ENCODE measurements around the gene TMEM231. TPM values are rescaled to one million over a fixed set of nuclear protein-coding genes. Genes with fewer than 3 reads are reported as not detected.
"Not testable (repeated sequence)": the region's sequence is repeated elsewhere in the genome, so short reads cannot be mapped to it uniquely, and the experiment has no call there.

The TMEM231 gene
- total RNA-seq, 1 donor from 2014 or later, result 6.9 TPM

- intact Hi-C loops (cut with DNase I), result no loop called here
- no peak for DNase-seq (ENCODE audit: extremely low spot score in 2 of 2)
Measured at GRCh38 chr16:75501359-75501758, 54.7 kb downstream of the TMEM231 start.

GRCh38 chr16:75498605-75499322, 57.3 kb downstream of the TMEM231 start:
- peaks cover 12% of the 10 kb centered on the region for H3K4me1 ChIP-seq
- intact Hi-C loops (cut with DNase I); H3K27me3 ChIP-seq: not testable (repeated sequence)

More at GRCh38 chr16:75501359-75501758, 54.7 kb downstream of the TMEM231 start:
- H3K36me3 ChIP-seq, result no peaks in the 10 kb centered on the region
- H3K4me3 ChIP-seq, result no peak overlapping the region
- no peaks in the 10 kb centered on the region for H3K27me3 ChIP-seq
- TF ChIP-seq CTCF (IDR thresholded peaks at IDR 0.05), result no peak
- H3K4me1 ChIP-seq, result peaks cover 4% of the 10 kb centered on the region
- no peak overlapping the region for H3K27ac ChIP-seq
- no peaks in the 10 kb centered on the region for H3K9me3 ChIP-seq

GRCh38 chr16:75497558-75497957, 58.5 kb downstream of the TMEM231 start:
- Histone ChIP-seq H3K27ac (no peak overlapping the region), H3K36me3 (no peaks in the 10 kb centered on the region), H3K4me3 (no peak overlapping the region), H3K27me3 (no peaks in the 10 kb centered on the region), H3K9me3 (no peaks in the 10 kb centered on the region), H3K4me1 (peaks cover 12% of the 10 kb centered on the region)
- intact Hi-C loops (cut with DNase I), result no loop called here
- DNase-seq (ENCODE audit: extremely low spot score in 2 of 2), result no peak
- TF ChIP-seq POLR2A (IDR thresholded peaks at IDR 0.05) (no peak), POLR2AphosphoS5 (IDR thresholded peaks at IDR 0.05; ENCODE audit: insufficient read depth in 1 of 2, low read depth in 1 of 2) (no peak), CTCF (IDR thresholded peaks at IDR 0.05) (no peak)

More at GRCh38 chr16:75498605-75499322, 57.3 kb downstream of the TMEM231 start:
- not testable (repeated sequence) for H3K9me3 ChIP-seq; H3K4me3 ChIP-seq; H3K27ac ChIP-seq; DNase-seq (ENCODE audit: extremely low spot score in 2 of 2); H3K36me3 ChIP-seq

GRCh38 chr16:75495076-75495674, 60.9 kb downstream of the TMEM231 start, which contains the start of gene CHST6:
Gene CHST6, minus strand, starts transcription at chr16:75495441. Its CDS starts 15,613 bp downstream, at chr16:75479828.
- no peak for TF ChIP-seq CTCF (IDR thresholded peaks at IDR 0.05)
- no peak for TF ChIP-seq POLR2A (IDR thresholded peaks at IDR 0.05)
- TF ChIP-seq POLR2AphosphoS5 (IDR thresholded peaks at IDR 0.05; ENCODE audit: insufficient read depth in 1 of 2, low read depth in 1 of 2), result no peak
- H3K9me3 ChIP-seq, result no peaks in the 10 kb centered on the region
- intact Hi-C loops (cut with DNase I), result no loop called here
- no peaks in the 10 kb centered on the region for H3K36me3 ChIP-seq
- no peak within 1 kb of the TSS for H3K27ac ChIP-seq
- peaks cover 12% of the 10 kb centered on the region for H3K4me1 ChIP-seq
- peak within 1 kb of the TSS; percentile 40 for H3K4me3 ChIP-seq
- no peaks in the 10 kb centered on the region for H3K27me3 ChIP-seq
- no peak for DNase-seq (ENCODE audit: extremely low spot score in 2 of 2)

GRCh38 chr16:75494661-75495075, 61.4 kb downstream of the TMEM231 start:
- no peaks in the 10 kb centered on the region for H3K27me3 ChIP-seq
- intact Hi-C loops (cut with DNase I), result no loop called here
- no peaks in the 10 kb centered on the region for H3K36me3 ChIP-seq

More at GRCh38 chr16:75494661-75495075, 61.4 kb downstream of the TMEM231 start:
- Histone ChIP-seq H3K9me3 (no peaks in the 10 kb centered on the region), H3K27ac (no peak overlapping the region), H3K4me1 (peaks cover 12% of the 10 kb centered on the region), H3K4me3 (peak overlapping the region; percentile 40)
- TF ChIP-seq POLR2A (IDR thresholded peaks at IDR 0.05) (no peak), CTCF (IDR thresholded peaks at IDR 0.05) (no peak), POLR2AphosphoS5 (IDR thresholded peaks at IDR 0.05; ENCODE audit: insufficient read depth in 1 of 2, low read depth in 1 of 2) (no peak)
- DNase-seq (ENCODE audit: extremely low spot score in 2 of 2), result no peak

Measured in vagina (tissue), 2 donors.